GM21576 (cell line): ENCODE data around the gene GRB2.

ENCODE experiments used
- ATAC-seq: cut with Tn5 transposase; IDR thresholded peaks from one replicate; pipeline ENCODE4 v1.9.1; 2021; ENCODE audit warnings: mild to moderate bottlenecking, moderate library complexity; ENCODE audit not compliant: unreplicated experiment

The GRB2 gene

GRCh38 chr17:75416006-75416405, 10.5 kb upstream of the GRB2 start:
- ATAC-seq = no peak

GRCh38 chr17:75414488-75414887, 9.0 kb upstream of the GRB2 start:
- no peak for ATAC-seq

- peak; percentile 61 for ATAC-seq
Measured at GRCh38 chr17:75412455-75413317, 7.2 kb upstream of the GRB2 start.

GRCh38 chr17:75411328-75412067, 6.0 kb upstream of the GRB2 start:
- ATAC-seq = no peak

- ATAC-seq = no peak
Measured at GRCh38 chr17:75410141-75410540, 4.7 kb upstream of the GRB2 start.

- no peak for ATAC-seq
Measured at GRCh38 chr17:75407655-75408352, 2.3 kb upstream of the GRB2 start.

- ATAC-seq = no peak
Measured at GRCh38 chr17:75406222-75406615, 741 bp upstream of the GRB2 start.

GRCh38 chr17:75404731-75405364, 630 bp downstream of the GRB2 start:
- peak; percentile 19 for ATAC-seq

GRCh38 chr17:75404223-75404730, 1.2 kb downstream of the GRB2 start:
- no peak for ATAC-seq

- no peak for ATAC-seq
Measured at GRCh38 chr17:75403131-75403530, 2.3 kb downstream of the GRB2 start.

- no peak for ATAC-seq
Measured at GRCh38 chr17:75402026-75402425, 3.5 kb downstream of the GRB2 start.

GRCh38 chr17:75400326-75400939, 5.0 kb downstream of the GRB2 start:
- ATAC-seq = no peak

GRCh38 chr17:75398279-75398678, 7.2 kb downstream of the GRB2 start:
- no peak for ATAC-seq

GRCh38 chr17:75397217-75397616, 8.3 kb downstream of the GRB2 start:
- no peak for ATAC-seq

GRCh38 chr17:75396796-75397195, 8.7 kb downstream of the GRB2 start:
- no peak for ATAC-seq

- ATAC-seq = no peak
Measured at GRCh38 chr17:75396025-75396424, 9.5 kb downstream of the GRB2 start.

- no peak for ATAC-seq
Measured at GRCh38 chr17:75394332-75394918, 11.1 kb downstream of the GRB2 start.

GRCh38 chr17:75393523-75394331, 11.8 kb downstream of the GRB2 start:
- peak; percentile 56 for ATAC-seq

- no peak for ATAC-seq
Measured at GRCh38 chr17:75392559-75392958, 12.9 kb downstream of the GRB2 start.
